K562 (cell line): ENCODE results near the gene SGPP2. TPM values are rescaled to one million over a fixed set of nuclear protein-coding genes. Genes with fewer than 3 reads are reported as not detected.

Source experiments
- ATAC-seq: fragments of 200-7000 bp; cut with Tn5 transposase; 3 replicates; pipeline ENCODE4 v1.9.1; 2020; ENCODE audit warnings: moderate library complexity
- BruUV-seq: library from RNA; stranded (reverse); fragments of 400-500 nt; replicated peaks from 2 replicates; lab custom pipeline; 2021; lab: Mats Ljungman, UMichigan
- CTCF ChIA-PET: fragments of 300-600 bp; formaldehyde crosslinking; extraction: SDS; loops from one replicate; lab custom pipeline; 2021; ENCODE audit warnings: low intra/inter-chr PET ratio; lab: Yijun Ruan, JAX
- POLR2A ChIA-PET: fragments of 300-600, 350-650 bp; sonication (Branson Sonifier 250); formaldehyde crosslinking; extraction: SDS; loops from one replicate; lab custom pipeline; 2021; ENCODE audit warnings: antibody characterized with exemption, inconsistent platforms; lab: Yijun Ruan, JAX
- DNase-seq, 4 experiments: peaks; one replicate each; pipeline versions ENCODE4 v3.0.0 to v3.0.0-alpha.2; 2011 to 2018; ENCODE audit warnings: low spot score in 3 of 4, mixed read lengths in 3 of 4; ENCODE audit errors: extremely low read depth in 1 of 4
- FAIRE-seq: peaks from 2 replicates; lab custom pipeline; 2011; peaks lifted over from hg19 to GRCh38; lab: Jason Lieb, UNC
- H2AFZ ChIP-seq: 2 replicates; pipeline ENCODE4 v1.6.0; 2011; ENCODE audit warnings: low read depth, low read length, control low read depth, inconsistent platforms
- H3K27ac ChIP-seq: fragments of 200-600 bp; 3 replicates; pipeline ENCODE4 v1.8.0; 2011; ENCODE audit warnings: low read depth, mild to moderate bottlenecking, control low read depth, inconsistent platforms, low read length, moderate library complexity, mixed read lengths; ENCODE audit errors: extremely low read depth
- H3K27me3 ChIP-seq, 2 experiments: fragments of 300-600 bp in 1 of 2; 2 replicates in 1 of 2; 3 replicates in 1 of 2; pipeline versions ENCODE4 v1.6.0 to v1.8.0; 2011; ENCODE audit warnings: inconsistent platforms in 2 of 2, low read length in 2 of 2, mild to moderate bottlenecking in 1 of 2, mixed read lengths in 1 of 2, moderate library complexity in 1 of 2; ENCODE audit not compliant: control insufficient read depth in 2 of 2, insufficient read depth in 2 of 2
- H3K36me3 ChIP-seq: fragments of 300-600 bp; 3 replicates; pipeline ENCODE4 v1.8.0; 2011; ENCODE audit warnings: mild to moderate bottlenecking, low read length, inconsistent platforms; ENCODE audit not compliant: control insufficient read depth, insufficient read depth
- H3K4me1 ChIP-seq, 2 experiments: fragments of 200-600 bp in 1 of 2; replicated peaks in 1 of 2; 2 replicates in 1 of 2; 3 replicates in 1 of 2; pipeline versions ENCODE4 v1.5.1 to v1.8.0; 2011; ENCODE audit warnings: inconsistent platforms in 2 of 2, low read length in 2 of 2, mild to moderate bottlenecking in 1 of 2, mixed read lengths in 1 of 2, moderate library complexity in 1 of 2; ENCODE audit not compliant: control insufficient read depth in 2 of 2, insufficient read depth in 2 of 2
- H3K4me2 ChIP-seq: 2 replicates; pipeline ENCODE4 v1.6.1; 2011; ENCODE audit warnings: low read length, control low read depth, inconsistent platforms, mixed read lengths; ENCODE audit not compliant: insufficient read depth
- H3K4me3 ChIP-seq: fragments of 200-600 bp; sonication (generic), shearing (Covaris generic); 2 replicates; pipeline ENCODE4 v1.5.1; 2016; ENCODE audit warnings: control low read depth, inconsistent platforms
- H3K79me2 ChIP-seq: fragments of 200-600 bp; 3 replicates; pipeline ENCODE4 v1.8.0; 2011; ENCODE audit warnings: low read length, inconsistent platforms; ENCODE audit not compliant: control insufficient read depth, insufficient read depth
- H3K9ac ChIP-seq, 2 experiments: 2 replicates each; pipeline versions ENCODE4 v1.6.0 to v1.6.1; 2011; ENCODE audit warnings: low read depth in 2 of 2, low read length in 2 of 2, control low read depth in 1 of 2, inconsistent platforms in 1 of 2, mild to moderate bottlenecking in 1 of 2, mixed read lengths in 1 of 2; ENCODE audit not compliant: insufficient read depth in 1 of 2
- H3K9me1 ChIP-seq: one replicate; pipeline ENCODE4 v1.6.0; 2011; ENCODE audit warnings: inconsistent platforms, mild to moderate bottlenecking, low read length, moderate library complexity; ENCODE audit not compliant: control insufficient read depth, insufficient read depth
- H3K9me3 ChIP-seq: replicated peaks from 2 replicates; pipeline ENCODE4 v1.5.1; 2011; ENCODE audit warnings: low read depth, low read length, inconsistent platforms; ENCODE audit not compliant: control insufficient read depth, insufficient read depth
- H4K20me1 ChIP-seq: replicated peaks from 2 replicates; pipeline ENCODE4 v1.6.1; 2011; ENCODE audit warnings: low read length, inconsistent platforms, mixed read lengths; ENCODE audit not compliant: control insufficient read depth, insufficient read depth
- BDP1 ChIP-seq: IDR thresholded peaks from 3 replicates; pipeline ENCODE4 v1.6.1; 2011; ENCODE audit not compliant: insufficient read length, insufficient read depth
- FOXA3 ChIP-seq, 2 experiments: fragments of 450-650 bp in 1 of 2; sonication (generic) in 1 of 2; formaldehyde crosslinking; IDR thresholded peaks in 1 of 2; conservative IDR thresholded peaks in 1 of 2; 2 replicates each; pipeline versions ENCODE4 v1.4.0 to v1.8.0; 2020 to 2022; ENCODE audit warnings: mild to moderate bottlenecking in 2 of 2, missing genetic modification reagents in 1 of 2
- GTF2E2 ChIP-seq: fragments of 200-800 bp; sonication (Bioruptor generic); IDR thresholded peaks from 2 replicates; pipeline ENCODE4 v1.6.1; 2016; ENCODE audit warnings: missing genetic modification characterization, missing compliant biosample characterization
- MITF ChIP-seq: IDR thresholded peaks from 2 replicates; pipeline ENCODE4 v1.6.1; 2014; ENCODE audit warnings: antibody characterized with exemption
- MYNN ChIP-seq, 2 experiments: sonication (generic); formaldehyde crosslinking in 1 of 2; IDR thresholded peaks; 2 replicates each; pipeline versions ENCODE4 v1.5.0 to v1.6.1; 2016 to 2020; ENCODE audit warnings: antibody characterized with exemption in 1 of 2, missing genetic modification reagents in 1 of 2
- POLR2B ChIP-seq: fragments of 450-650 bp; IDR thresholded peaks from 2 replicates; pipeline ENCODE4 v1.6.1; 2018; ENCODE audit warnings: low read depth; ENCODE audit not compliant: partially characterized antibody
- SIRT6 ChIP-seq: IDR thresholded peaks from one replicate; pipeline ENCODE4 v1.6.1; 2012; ENCODE audit warnings: low read depth, mild to moderate bottlenecking, control low read depth, inconsistent platforms, low read length, moderate library complexity
- SIX5 ChIP-seq, 2 experiments: IDR thresholded peaks; 2 replicates each; pipeline ENCODE4 v1.6.1; 2011; ENCODE audit warnings: low read length in 2 of 2, borderline replicate concordance in 1 of 2, low read depth in 1 of 2, mild to moderate bottlenecking in 1 of 2, moderate library complexity in 1 of 2; ENCODE audit not compliant: insufficient read depth in 1 of 2
- U2AF1 ChIP-seq: fragments of 200-400 bp; formaldehyde crosslinking; optimal IDR thresholded peaks from 2 replicates; pipeline ENCODE3; 2017; ENCODE audit warnings: mild to moderate bottlenecking, low read depth, low read length, moderate library complexity
- YBX1 ChIP-seq: fragments of 450-650 bp; IDR thresholded peaks from 2 replicates; pipeline ENCODE4 v1.7.1; 2016; ENCODE audit warnings: mild to moderate bottlenecking
- in situ Hi-C: fragments of 300-500 bp; cut with MboI; formaldehyde crosslinking; loops from 4 replicates; pipeline ENCODE4 v1.15.0; 2018; ENCODE audit warnings: inconsistent platforms, mixed read lengths
- intact Hi-C: fragments of 100-400 bp; cut with micrococcal nuclease; formaldehyde crosslinking; loops from 2 replicates; pipeline ENCODE4 v1.14.2; 2022
- polyA plus RNA-seq, 8 experiments: library from polyadenylated mRNA; depleted of rRNA in 4 of 8; stranded (reverse) in 5 of 8; unstranded in 3 of 8; fragments of >200 nt; fragmentation: Nextera tagmentation in 2 of 8; fragmentation: Illumina TruSeq in 1 of 8; extraction: Ambion mirVana in 2 of 8; extraction: Trizol in 1 of 8; gene quantifications; 2 replicates each; pipeline versions ENCODE4 v1.2.1 to v1.2.3, GENCODE V29; 2011 to 2014; ENCODE audit warnings: inconsistent platforms in 1 of 8, missing spikeins in 1 of 8
- total RNA-seq, 7 experiments: library from RNA; depleted of rRNA in 6 of 7; stranded (reverse); fragments of >200 nt in 6 of 7; fragmentation: Illumina TruSeq in 2 of 7; extraction: Trizol in 2 of 7; gene quantifications; 2 replicates each; pipeline versions ENCODE4 v1.2.1 to v1.2.3, GENCODE V29; 2011 to 2021; ENCODE audit warnings: low replicate concordance in 1 of 7

Gene SGPP2
- total and polyA plus RNA-seq, 9 of the 15 experiments (the other 6 are each of a cell fraction or from before 2014, with no cell fraction given), result 0.01 to 0.04 TPM; not detected in 7

GRCh38 chr2:222430681-222431080, 6.3 kb downstream of the SGPP2 start:
- BruUV-seq, result no TSS peak
- no peaks in the 10 kb centered on the region for H3K4me1 ChIP-seq
- ATAC-seq (no peak), DNase-seq (no peak), FAIRE-seq (no peak)
- CTCF ChIA-PET, result no interaction called here
- H3K4me3 ChIP-seq, result no peak overlapping the region
- no peaks in the 10 kb centered on the region for H3K36me3 ChIP-seq
- H4K20me1 ChIP-seq, result no peaks in the 10 kb centered on the region
- H3K9me1 ChIP-seq, result no peaks in the 10 kb centered on the region
- POLR2A ChIA-PET, result no interaction called here
- no peak overlapping the region for H3K4me2 ChIP-seq
- H3K27me3 ChIP-seq, result no peaks in the 10 kb centered on the region
- intact Hi-C loops, result no loop called here
- no peak overlapping the region for H3K27ac ChIP-seq
- TF ChIP-seq GTF2E2 (tag) (no peak), SIX5 (IDR thresholded peaks at IDR 0.05; ENCODE audit: borderline replicate concordance in 1 of 2, insufficient read depth in 1 of 2, low read depth in 1 of 2, low read length in 2 of 2) (no peak), POLR2B (no peak), MYNN (IDR thresholded peaks at IDR 0.05) (no peak), MYNN (CRISPR knock-in tag; IDR thresholded peaks at IDR 0.05) (no peak), BDP1 (no peak), U2AF1 (no peak), FOXA3 (CRISPR knock-in tag; conservative IDR thresholded peaks at IDR 0.05 in 1 of 2, IDR thresholded peaks at IDR 0.05 in 1 of 2) (no peak), YBX1 (no peak), SIRT6 (no peak), MITF (no peak)
- H3K9ac ChIP-seq, result no peak overlapping the region
- in situ Hi-C loops, result no loop called here
- H3K79me2 ChIP-seq, result no peaks in the 10 kb centered on the region
- H2AFZ ChIP-seq, result no peak overlapping the region
- no peaks in the 10 kb centered on the region for H3K9me3 ChIP-seq
